CD4-positive, alpha-beta T cell treated with Interleukin-15 for 4 hours (primary cell): ENCODE data around the gene SLC9A6.

Experiments used
- DNase-seq: peaks from one replicate; pipeline ENCODE4 v3.0.0-alpha.2; 2020; ENCODE audit warnings: low spot score

The SLC9A6 gene

GRCh38 chrX:135985157-135985972 is at the start of gene SLC9A6:
SLC9A6 (plus strand) TSS chrX:135985435; CDS start chrX:135985659, 224 bp downstream.
- peak; percentile 55 for DNase-seq

DNA sequence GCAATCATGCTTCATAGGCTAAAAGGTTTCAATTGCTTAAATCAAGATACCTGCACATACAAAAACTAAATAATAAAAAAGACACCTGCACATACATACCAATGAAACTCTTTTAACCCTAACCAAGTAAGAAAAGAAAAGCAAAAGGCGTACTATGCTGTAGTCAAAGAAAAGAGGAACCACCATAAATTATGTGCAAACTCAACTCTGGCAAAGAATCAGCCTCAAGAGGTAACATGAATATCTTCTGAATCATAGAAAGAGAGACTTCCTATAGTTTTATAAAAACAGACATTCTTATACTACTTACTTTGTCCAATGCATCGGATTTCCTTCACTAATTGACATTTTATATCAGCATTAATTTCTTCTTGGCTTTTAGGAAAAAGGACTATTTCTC is 40.7 kb upstream of the SLC9A6 start:
- DNase-seq: no peak

GRCh38 chrX:135951291-135951690 is 33.9 kb upstream of the SLC9A6 start:
- no peak for DNase-seq

- no peak for DNase-seq
Measured at GRCh38 chrX:135973025-135973547, 12.1 kb upstream of the SLC9A6 start.

DNA sequence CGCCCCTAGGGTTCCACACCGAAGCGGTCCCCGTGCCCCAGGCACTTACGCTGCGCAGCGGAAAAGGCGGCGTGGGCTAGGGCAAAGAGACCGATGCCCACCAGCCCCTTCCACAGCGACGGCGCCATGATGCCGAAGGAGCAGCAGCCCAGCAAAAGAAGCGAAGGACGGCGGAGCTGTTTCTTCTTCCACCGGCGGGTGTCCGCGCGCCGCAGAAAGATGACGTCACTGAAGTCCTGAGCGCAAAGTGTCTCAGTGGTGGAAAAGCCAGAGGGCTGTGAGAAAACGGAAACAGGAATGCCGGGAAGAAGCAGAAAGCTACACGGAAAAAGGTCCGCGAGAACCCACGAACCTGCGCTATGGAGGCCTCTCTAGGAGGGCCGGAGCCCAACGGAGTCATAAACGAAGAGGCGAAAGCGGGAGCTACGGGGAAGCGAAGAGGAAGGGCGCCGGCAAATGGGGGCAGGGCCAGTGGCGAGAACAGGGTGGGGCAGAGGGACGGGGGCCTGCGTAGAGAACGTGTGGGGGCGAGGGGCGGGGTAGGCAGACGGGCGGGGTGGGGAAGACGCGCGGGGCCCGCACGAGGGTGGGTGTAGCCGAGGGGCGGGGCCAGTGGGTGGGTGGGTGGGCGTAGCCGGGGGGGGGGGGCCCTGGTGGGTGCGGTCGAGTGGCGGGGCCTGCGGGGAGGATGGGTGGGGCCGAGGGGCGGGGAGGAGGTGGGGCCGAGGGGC is 11.5 kb upstream of the SLC9A6 start, which contains the start of gene MMGT1:
MMGT1 (minus strand) TSS at position 441 of the 731 bp plus-strand sequence; CDS start at position 128, 313 bp downstream.
- DNase-seq: peak; percentile 81

DNA sequence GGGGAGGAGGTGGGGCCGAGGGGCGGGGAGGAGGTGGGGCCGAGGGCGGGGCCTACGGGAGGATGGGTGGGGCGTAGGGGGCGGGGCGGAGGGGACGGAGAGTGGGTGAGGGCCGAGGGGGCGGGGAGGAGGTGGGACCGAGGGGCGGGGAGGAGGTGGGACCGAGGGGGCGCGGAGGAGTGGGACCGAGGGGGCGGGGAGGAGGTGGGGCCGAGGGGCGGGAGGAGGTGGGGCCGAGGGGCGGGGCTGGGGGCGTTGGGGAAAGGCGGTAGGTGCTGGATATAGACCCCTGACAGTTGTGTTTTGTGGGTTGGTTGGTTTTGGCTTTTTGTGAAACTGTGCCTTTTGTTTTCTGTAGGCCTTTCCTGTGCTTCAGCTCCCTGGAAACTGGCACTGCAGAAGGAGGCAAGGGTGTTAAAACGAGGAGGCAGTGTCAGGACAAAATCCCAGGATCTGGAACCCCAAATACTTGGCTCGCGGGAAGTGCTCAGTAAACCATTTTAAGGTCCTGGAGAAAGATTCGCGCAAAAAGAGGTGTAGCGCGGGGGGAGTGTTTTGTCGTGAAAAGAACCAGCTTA is 10.9 kb upstream of the SLC9A6 start:
- no peak for DNase-seq

- no peak for DNase-seq
Measured at GRCh38 chrX:135975421-135975820, 9.8 kb upstream of the SLC9A6 start.

DNA sequence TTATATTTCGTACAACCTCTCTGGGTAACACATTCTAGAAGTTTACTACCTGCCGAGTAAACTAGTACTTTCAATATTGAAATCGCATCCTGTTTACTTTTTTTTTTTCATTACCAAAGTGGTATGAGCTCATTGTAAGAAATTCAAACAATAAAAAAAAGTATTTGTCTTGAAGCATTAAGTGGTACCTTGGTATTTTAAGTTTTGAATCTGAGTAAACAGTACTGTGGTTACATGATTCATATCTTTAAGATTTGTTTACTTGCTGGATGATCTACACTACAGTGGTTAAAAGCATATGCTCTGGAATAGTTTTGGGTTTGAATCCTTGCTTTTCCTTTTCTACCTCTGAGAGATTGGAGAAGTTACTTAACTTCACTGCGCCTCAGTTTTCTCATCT is 7.6 kb upstream of the SLC9A6 start:
- DNase-seq: no peak

DNA sequence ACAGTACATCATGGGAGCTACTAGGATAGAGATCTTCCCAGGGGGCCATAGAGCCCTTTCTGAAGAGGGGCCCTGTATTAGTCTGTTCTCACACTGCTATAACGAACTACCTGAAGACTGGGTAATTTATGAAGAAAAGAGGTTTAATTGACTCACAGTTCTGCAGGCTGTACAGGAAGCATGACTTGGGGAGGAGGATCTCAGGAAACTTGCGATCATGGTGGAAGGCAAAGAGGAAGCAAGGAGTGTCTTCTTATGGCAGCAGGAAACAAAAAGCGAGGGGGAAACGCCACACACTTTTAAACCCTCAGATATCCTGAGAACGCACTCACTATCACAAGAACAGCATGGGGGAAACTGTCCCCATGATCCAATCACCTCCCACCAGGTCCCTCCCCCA is 4.2 kb upstream of the SLC9A6 start:
- DNase-seq: no peak

- DNase-seq: no peak
Measured at GRCh38 chrX:135981668-135982067, 3.6 kb upstream of the SLC9A6 start.

DNA sequence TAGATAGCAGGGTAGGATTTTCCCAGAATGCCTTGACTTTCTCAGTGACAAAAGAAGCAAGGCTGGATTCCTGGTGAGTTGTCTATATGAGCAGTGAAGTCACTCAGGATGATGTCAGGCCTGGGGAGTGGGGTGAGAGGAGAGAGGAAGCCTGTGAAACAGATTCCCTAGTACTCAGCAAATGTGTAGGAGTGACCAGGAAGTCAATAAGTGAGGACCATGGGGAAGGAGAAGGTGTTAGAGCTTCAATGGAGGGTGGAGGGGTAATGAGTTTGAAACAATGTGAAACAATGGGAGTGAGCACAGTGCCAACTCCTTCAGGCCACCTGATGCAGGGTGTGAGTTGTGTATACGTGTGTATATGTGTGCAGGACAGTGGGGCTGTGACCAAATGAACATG is 2.4 kb upstream of the SLC9A6 start:
- no peak for DNase-seq

DNA sequence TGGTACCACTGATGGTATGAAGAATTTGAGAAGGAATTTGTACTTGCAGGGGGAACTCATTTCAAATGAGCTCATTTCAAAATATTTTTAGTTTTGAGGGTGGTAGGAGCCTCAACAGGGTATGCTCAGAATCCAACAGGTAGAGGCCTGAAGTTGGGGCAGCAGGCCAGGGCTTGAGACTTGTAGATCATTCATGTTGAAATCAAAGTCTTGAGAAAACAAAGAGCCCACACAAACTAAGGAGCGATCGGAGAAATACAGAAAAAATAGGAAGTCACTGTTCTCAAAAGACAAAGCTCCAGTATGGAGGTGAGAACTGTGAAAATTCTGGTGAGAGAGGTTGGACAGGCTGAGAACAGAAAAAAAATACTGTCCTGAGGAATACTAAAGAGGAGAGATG is 979 bp upstream of the SLC9A6 start:
- no peak for DNase-seq

DNA sequence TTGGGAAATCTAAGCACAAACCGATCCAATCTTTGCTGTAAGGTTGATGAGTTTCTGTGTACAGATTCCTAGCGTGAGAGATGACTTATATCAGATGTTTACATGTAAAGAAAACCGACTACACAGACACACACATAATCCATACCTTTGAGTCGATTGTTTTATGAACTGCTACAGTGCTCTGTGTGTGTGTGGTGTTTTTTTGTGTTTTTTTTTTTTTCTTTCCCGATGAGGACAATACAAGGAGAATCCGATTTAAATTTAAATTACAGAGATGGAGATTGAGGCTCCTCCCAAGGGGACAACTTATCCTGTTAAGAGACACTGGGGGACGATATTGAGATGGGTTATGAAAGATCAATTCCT is 461 bp upstream of the SLC9A6 start:
- no peak for DNase-seq

- DNase-seq: no peak
Measured at GRCh38 chrX:135985973-135986310, 707 bp downstream of the SLC9A6 start.

DNA sequence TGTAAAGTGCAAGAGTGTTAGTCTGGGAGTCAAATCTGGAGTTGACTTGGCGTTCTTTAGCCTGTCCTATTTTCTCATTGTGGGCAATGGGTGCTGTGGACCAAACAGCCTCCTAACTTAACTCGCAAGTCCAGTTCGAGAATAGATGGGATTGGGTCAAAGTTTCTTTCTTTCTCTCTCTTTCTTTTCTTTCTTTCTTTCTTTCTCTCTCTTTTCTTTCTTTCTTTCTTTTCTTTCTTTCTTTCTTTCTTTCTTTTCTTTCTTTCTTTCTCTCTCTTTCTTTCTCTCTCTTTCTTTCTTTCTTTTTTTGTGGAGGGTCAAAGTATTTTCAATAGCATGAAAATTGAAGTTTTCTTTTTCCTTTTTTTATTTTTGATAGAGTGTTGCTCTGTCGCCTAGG is 3.0 kb downstream of the SLC9A6 start:
- DNase-seq: no peak

- DNase-seq: no peak
Measured at GRCh38 chrX:136015016-136015415, 29.8 kb downstream of the SLC9A6 start.

GRCh38 chrX:136016881-136017280 is 31.6 kb downstream of the SLC9A6 start:
- no peak for DNase-seq

DNA sequence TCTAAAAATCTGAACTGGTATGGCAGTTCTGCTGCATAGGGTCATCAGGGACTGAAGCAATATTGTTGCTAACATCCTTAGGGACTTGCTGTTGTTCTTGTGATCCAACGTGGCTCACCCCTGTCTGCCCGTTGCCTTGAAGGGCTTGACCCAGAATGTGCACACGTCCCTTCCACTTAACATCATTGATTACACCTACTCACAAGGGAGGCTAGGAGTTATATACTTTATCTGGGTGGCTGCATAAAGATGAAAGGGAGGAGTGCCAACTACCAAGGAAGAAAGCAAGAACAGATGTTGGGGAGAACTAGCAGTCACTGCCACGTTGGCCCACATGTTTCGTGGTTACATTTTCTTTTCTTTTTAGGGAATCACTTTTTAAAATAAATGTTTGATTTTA is 34.0 kb downstream of the SLC9A6 start:
- no peak for DNase-seq

- DNase-seq: no peak
Measured at GRCh38 chrX:136021160-136021559, 35.9 kb downstream of the SLC9A6 start.

DNA sequence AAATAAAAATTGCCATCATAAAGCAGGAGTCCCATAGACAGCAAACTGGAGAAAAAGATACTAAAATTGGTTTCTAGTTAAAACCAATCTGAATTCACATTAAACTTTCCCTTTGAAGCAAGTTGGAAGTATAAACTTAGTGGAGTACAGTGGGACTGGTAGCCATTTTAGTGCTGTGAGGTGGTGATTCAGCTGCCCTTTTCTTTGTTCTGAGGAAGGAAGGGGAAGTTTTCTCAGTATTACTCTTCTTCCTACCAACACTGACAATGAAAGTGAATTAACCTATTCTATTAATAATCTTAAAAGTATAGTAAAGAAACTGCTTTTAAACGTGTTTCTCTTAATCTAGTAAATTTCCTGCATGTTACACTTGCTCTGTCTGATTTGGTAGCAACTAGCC is 36.7 kb downstream of the SLC9A6 start:
- DNase-seq: no peak

DNA sequence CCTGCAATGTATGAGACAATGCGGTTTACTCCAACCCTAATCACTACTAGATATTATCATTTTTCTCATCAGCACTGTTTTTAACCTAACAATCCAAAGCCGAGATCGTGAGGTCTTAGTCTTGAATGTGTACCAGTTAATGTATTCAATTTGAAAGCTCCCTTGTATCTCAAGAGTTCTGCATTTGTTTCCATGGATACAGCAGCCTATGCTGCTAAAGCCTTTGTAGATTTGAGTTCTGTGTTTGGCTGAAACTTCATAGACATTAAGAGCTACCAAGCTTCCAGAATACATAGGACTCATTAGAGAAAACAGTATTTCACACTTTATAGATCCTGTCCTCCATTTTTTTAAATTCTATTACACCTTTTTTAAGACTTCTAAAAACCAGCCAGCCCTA is 39.9 kb downstream of the SLC9A6 start:
- no peak for DNase-seq

DNA sequence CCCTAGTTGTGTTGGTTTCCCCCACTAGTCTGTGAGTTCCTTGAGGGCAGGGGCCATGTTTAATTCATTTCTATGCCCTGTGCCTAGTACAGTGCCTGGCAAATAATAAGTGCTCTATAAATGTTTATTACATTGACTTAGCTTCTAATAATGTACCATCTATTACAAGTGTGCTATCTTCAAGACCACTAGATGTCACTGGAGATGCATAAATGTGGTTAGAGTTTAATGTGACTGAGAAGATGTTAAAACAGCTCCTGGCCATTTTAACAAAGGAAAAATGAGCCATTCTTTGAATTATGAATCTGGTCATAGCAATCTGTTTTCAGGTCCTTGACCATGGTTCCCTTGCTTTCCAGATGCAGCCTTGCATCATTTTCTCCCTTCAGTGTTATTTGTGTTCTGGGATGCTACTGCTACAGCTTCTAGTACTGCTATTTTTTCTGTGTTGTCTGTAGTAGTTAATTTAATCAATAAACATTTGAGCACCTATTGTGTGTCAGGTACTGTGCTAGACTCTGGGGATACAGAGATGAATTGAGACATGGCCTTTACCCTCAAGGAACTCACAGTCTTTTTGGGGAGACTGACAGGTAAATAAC is 43.2 kb downstream of the SLC9A6 start:
- DNase-seq: peak; percentile 50

DNA sequence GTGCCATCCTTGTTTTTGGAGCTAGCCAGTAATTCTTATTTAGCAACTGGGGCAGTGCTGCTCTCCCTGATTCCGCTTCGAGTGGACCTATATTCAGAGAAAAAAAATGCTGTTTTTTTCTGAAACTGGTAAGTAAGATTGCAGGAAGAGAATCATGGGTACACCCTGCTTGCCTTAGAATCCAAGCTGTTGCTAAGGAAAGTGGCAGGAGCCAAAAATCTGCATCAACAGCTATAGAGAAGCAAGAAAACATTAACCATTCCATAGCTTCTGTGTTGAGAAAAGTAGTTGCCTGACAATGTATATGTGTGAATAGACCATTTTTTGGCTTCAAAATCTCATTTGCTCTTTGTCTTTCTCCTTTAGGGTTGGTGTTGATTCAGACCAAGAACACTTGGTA is 44.5 kb downstream of the SLC9A6 start:
- DNase-seq: no peak
